HepG2 (cell line): ENCODE results near the gene ZNF530. TPM values are rescaled to one million over a fixed set of nuclear protein-coding genes. Genes with fewer than 3 reads are reported as not detected.

ENCODE experiments used
- AHDC1 ChIP-seq: sonication (generic); formaldehyde crosslinking; IDR thresholded peaks from 2 replicates; pipeline ENCODE4 v1.5.1; 2020; ENCODE audit warnings: mild to moderate bottlenecking, missing genetic modification reagents, borderline replicate concordance
- FOXK1 ChIP-seq: sonication (generic); formaldehyde crosslinking; IDR thresholded peaks from 2 replicates; pipeline ENCODE4 v1.4.0; 2020; ENCODE audit warnings: low read depth, missing genetic modification reagents, borderline replicate concordance
- IRX3 ChIP-seq: sonication (generic); formaldehyde crosslinking; IDR thresholded peaks from 2 replicates; pipeline ENCODE4 v1.8.1; 2023; ENCODE audit warnings: mild to moderate bottlenecking, low read depth, missing genetic modification reagents, borderline replicate concordance
- ISL2 ChIP-seq: sonication (generic); formaldehyde crosslinking; IDR thresholded peaks from 2 replicates; pipeline ENCODE4 v1.5.0; 2020; ENCODE audit warnings: missing genetic modification reagents
- MAFK ChIP-seq, 2 experiments: IDR thresholded peaks in 1 of 2; conservative IDR thresholded peaks in 1 of 2; 2 replicates each; pipeline ENCODE4 v1.6.1; 2011; ENCODE audit warnings: improper control_type of control experiment in 2 of 2, low read length in 2 of 2
- MTERF4 ChIP-seq: sonication (generic); formaldehyde crosslinking; IDR thresholded peaks from 2 replicates; pipeline ENCODE4 v1.8.0; 2023; ENCODE audit warnings: mild to moderate bottlenecking, missing genetic modification reagents
- RCOR2 ChIP-seq: IDR thresholded peaks from 2 replicates; pipeline ENCODE4 v1.6.1; 2016; ENCODE audit warnings: missing biosample characterization, missing genetic modification reagents
- SRY ChIP-seq: sonication (generic); formaldehyde crosslinking; IDR thresholded peaks from 2 replicates; pipeline ENCODE4 v1.8.0; 2022; ENCODE audit warnings: mild to moderate bottlenecking, missing genetic modification reagents
- SYNCRIP ChIP-seq: fragments of 200-400 bp; formaldehyde crosslinking; IDR thresholded peaks from 2 replicates; pipeline ENCODE4 v1.6.1; 2018; ENCODE audit warnings: mild to moderate bottlenecking, low read depth, low read length; ENCODE audit not compliant: insufficient read depth
- polyA plus RNA-seq, 8 experiments: library from polyadenylated mRNA; depleted of rRNA in 3 of 8; stranded (reverse) in 7 of 8; unstranded in 1 of 8; fragments of >200 nt; fragmentation: Illumina TruSeq in 4 of 8; extraction: Trizol in 4 of 8; gene quantifications; 2 replicates each; pipeline versions ENCODE4 v1.2.1 to v1.2.3, GENCODE V29; 2011 to 2016; ENCODE audit warnings: low read depth in 4 of 8, missing spikeins in 1 of 8, mixed read lengths in 1 of 8; ENCODE audit not compliant: insufficient read depth in 1 of 8
- total RNA-seq, 5 experiments: library from RNA; depleted of rRNA; stranded (reverse); fragments of >200 nt; fragmentation: Illumina TruSeq; extraction: Trizol; gene quantifications; 2 replicates each; pipeline ENCODE4 v1.2.3, GENCODE V29; 2016; ENCODE audit warnings: low read depth in 1 of 5
- TF ChIP-seq, protein P1 (sequence below): sonication (generic); formaldehyde crosslinking; IDR thresholded peaks from 2 replicates; pipeline ENCODE4 v1.5.0; 2020; ENCODE audit warnings: mild to moderate bottlenecking, missing genetic modification reagents, borderline replicate concordance
- TF ChIP-seq, protein P2 (sequence below): IDR thresholded peaks from 2 replicates; pipeline ENCODE4 v1.6.1; 2016; ENCODE audit warnings: mild to moderate bottlenecking

ZNF530 gene
- total and polyA plus RNA-seq, 2 of the 13 experiments (the other 11 are each of a cell fraction or from before 2014, with no cell fraction given) = 1.1 to 7.8 TPM

DNA sequence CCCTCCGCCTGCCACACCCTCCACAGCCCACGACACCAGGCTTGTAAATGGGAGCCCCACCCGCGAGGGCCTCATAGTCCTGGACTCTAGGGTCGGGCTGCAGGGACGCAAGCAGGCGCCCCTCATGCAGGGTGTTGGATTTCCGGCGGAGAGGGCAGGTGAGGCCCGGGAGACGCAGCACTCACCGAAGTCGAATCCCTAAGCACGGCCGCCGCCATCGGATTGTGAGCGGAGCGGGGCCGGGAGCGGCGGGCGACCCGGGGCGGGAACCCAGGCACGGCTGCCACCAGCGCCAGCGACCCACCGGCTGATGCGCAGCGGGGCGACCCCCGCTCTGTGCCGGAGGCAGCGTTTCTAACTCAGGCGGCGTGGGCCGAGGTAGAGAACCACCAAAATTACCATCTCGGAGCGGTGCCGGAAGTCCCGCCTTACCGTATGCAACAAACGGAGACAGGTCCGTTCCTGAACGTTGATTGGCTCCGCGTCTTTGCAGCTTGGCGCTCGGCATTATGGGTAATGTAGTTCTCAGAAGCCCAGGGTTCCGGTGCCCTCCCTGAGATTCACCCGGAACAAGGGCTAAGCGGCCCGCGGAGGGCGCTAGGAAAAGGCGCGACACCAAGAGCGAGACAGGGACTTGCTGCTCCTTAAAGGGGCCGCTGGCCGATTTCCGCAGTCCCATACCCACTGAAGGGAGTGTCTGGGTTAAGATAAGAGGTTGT lies 21.0 kb upstream of the ZNF530 start, which contains the start of gene ZNF416 (continued):
- TF ChIP-seq, protein P1, sequence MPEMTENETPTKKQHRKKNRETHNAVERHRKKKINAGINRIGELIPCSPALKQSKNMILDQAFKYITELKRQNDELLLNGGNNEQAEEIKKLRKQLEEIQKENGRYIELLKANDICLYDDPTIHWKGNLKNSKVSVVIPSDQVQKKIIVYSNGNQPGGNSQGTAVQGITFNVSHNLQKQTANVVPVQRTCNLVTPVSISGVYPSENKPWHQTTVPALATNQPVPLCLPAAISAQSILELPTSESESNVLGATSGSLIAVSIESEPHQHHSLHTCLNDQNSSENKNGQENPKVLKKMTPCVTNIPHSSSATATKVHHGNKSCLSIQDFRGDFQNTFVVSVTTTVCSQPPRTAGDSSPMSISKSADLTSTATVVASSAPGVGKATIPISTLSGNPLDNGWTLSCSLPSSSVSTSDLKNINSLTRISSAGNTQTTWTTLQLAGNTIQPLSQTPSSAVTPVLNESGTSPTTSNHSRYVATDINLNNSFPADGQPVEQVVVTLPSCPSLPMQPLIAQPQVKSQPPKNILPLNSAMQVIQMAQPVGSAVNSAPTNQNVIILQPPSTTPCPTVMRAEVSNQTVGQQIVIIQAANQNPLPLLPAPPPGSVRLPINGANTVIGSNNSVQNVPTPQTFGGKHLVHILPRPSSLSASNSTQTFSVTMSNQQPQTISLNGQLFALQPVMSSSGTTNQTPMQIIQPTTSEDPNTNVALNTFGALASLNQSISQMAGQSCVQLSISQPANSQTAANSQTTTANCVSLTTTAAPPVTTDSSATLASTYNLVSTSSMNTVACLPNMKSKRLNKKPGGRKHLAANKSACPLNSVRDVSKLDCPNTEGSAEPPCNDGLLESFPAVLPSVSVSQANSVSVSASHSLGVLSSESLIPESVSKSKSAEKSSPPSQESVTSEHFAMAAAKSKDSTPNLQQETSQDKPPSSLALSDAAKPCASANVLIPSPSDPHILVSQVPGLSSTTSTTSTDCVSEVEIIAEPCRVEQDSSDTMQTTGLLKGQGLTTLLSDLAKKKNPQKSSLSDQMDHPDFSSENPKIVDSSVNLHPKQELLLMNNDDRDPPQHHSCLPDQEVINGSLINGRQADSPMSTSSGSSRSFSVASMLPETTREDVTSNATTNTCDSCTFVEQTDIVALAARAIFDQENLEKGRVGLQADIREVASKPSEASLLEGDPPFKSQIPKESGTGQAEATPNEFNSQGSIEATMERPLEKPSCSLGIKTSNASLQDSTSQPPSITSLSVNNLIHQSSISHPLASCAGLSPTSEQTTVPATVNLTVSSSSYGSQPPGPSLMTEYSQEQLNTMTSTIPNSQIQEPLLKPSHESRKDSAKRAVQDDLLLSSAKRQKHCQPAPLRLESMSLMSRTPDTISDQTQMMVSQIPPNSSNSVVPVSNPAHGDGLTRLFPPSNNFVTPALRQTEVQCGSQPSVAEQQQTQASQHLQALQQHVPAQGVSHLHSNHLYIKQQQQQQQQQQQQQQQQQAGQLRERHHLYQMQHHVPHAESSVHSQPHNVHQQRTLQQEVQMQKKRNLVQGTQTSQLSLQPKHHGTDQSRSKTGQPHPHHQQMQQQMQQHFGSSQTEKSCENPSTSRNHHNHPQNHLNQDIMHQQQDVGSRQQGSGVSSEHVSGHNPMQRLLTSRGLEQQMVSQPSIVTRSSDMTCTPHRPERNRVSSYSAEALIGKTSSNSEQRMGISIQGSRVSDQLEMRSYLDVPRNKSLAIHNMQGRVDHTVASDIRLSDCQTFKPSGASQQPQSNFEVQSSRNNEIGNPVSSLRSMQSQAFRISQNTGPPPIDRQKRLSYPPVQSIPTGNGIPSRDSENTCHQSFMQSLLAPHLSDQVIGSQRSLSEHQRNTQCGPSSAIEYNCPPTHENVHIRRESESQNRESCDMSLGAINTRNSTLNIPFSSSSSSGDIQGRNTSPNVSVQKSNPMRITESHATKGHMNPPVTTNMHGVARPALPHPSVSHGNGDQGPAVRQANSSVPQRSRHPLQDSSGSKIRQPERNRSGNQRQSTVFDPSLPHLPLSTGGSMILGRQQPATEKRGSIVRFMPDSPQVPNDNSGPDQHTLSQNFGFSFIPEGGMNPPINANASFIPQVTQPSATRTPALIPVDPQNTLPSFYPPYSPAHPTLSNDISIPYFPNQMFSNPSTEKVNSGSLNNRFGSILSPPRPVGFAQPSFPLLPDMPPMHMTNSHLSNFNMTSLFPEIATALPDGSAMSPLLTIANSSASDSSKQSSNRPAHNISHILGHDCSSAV (CRISPR knock-in tag) = no peak
- peak; percentile 47; the same call in 1 of the 2 replicates for TF ChIP-seq IRX3 (CRISPR knock-in tag)
- TF ChIP-seq ISL2 (CRISPR knock-in tag) = 0 out of 2 replicates have a peak, but pooled peaks have one; percentile 58
- TF ChIP-seq RCOR2 = no peak
- TF ChIP-seq AHDC1 = no peak
- TF ChIP-seq SYNCRIP = no peak
- peak; percentile 75; the same call in 1 of the 2 replicates for TF ChIP-seq FOXK1
- peak; percentile 81 for TF ChIP-seq SRY
- no peak for TF ChIP-seq MTERF4 (CRISPR knock-in tag)
- TF ChIP-seq, protein P2, sequence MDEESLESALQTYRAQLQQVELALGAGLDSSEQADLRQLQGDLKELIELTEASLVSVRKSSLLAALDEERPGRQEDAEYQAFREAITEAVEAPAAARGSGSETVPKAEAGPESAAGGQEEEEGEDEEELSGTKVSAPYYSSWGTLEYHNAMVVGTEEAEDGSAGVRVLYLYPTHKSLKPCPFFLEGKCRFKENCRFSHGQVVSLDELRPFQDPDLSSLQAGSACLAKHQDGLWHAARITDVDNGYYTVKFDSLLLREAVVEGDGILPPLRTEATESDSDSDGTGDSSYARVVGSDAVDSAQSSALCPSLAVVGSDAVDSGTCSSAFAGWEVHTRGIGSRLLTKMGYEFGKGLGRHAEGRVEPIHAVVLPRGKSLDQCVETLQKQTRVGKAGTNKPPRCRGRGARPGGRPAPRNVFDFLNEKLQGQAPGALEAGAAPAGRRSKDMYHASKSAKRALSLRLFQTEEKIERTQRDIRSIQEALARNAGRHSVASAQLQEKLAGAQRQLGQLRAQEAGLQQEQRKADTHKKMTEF (CRISPR knock-in tag) = peak; percentile 64; the same call in 1 of the 2 replicates
- no peak for TF ChIP-seq MAFK (conservative IDR thresholded peaks at IDR 0.05 in 1 of 2, IDR thresholded peaks at IDR 0.05 in 1 of 2; ENCODE audit: low read length in 2 of 2)
